GM18873 (cell line): ENCODE data around the gene SLC51A.
"Not testable (repeated sequence)": the region's sequence is repeated elsewhere in the genome, so short reads cannot be mapped to it uniquely, and the experiment has no call there.

Experiments
- ATAC-seq: cut with Tn5 transposase; IDR thresholded peaks from one replicate; pipeline ENCODE4 v1.9.1; 2021; ENCODE audit warnings: mild to moderate bottlenecking, moderate library complexity, moderate number of reproducible peaks; ENCODE audit not compliant: unreplicated experiment, low FRiP score

The SLC51A gene

GRCh38 chr3:196236223-196236622 is 19.9 kb downstream of the SLC51A start:
- ATAC-seq: no peak

- no peak for ATAC-seq
These were observed 20.9 kb downstream of the SLC51A start for GRCh38 chr3:196237203-196237602.

- no peak for ATAC-seq
These were observed 22.6 kb downstream of the SLC51A start for GRCh38 chr3:196238612-196239560.

GRCh38 chr3:196240424-196240823 is 24.1 kb downstream of the SLC51A start:
- no peak for ATAC-seq

GRCh38 chr3:196241704-196242103 is 25.4 kb downstream of the SLC51A start:
- no peak for ATAC-seq

- not testable (repeated sequence) for ATAC-seq
These were observed 27.8 kb downstream of the SLC51A start for GRCh38 chr3:196244166-196244565.

- ATAC-seq: no peak
These were observed 30.4 kb downstream of the SLC51A start for GRCh38 chr3:196246612-196247308.

GRCh38 chr3:196251918-196252317 is 35.6 kb downstream of the SLC51A start:
- ATAC-seq: no peak

- ATAC-seq: no peak
These were observed 38.3 kb downstream of the SLC51A start for GRCh38 chr3:196254376-196255283.

GRCh38 chr3:196255776-196256175 is 39.4 kb downstream of the SLC51A start:
- ATAC-seq: no peak

- no peak for ATAC-seq
These were observed 44.5 kb downstream of the SLC51A start for GRCh38 chr3:196260784-196261183.

- ATAC-seq: no peak
These were observed 47.5 kb downstream of the SLC51A start for GRCh38 chr3:196263819-196264218.

- no peak for ATAC-seq
These were observed 52.2 kb downstream of the SLC51A start for GRCh38 chr3:196268284-196269163.

- no peak for ATAC-seq
These were observed 54.2 kb downstream of the SLC51A start for GRCh38 chr3:196270499-196270898.

- no peak for ATAC-seq
These were observed 56.5 kb downstream of the SLC51A start for GRCh38 chr3:196272826-196273225.

GRCh38 chr3:196273655-196274054 is 57.3 kb downstream of the SLC51A start:
- no peak for ATAC-seq

- peak; percentile 76 for ATAC-seq
These were observed 58.3 kb downstream of the SLC51A start for GRCh38 chr3:196274585-196274984.

GRCh38 chr3:196275126-196275525 is 58.8 kb downstream of the SLC51A start:
- no peak for ATAC-seq

GRCh38 chr3:196280689-196281440 is 64.5 kb downstream of the SLC51A start:
- no peak for ATAC-seq
